Trophoblast cell (in vitro differentiated cells and primary cell): ENCODE measurements around the gene RASSF8.

Experiments
- DNase-seq, 2 donors: peaks; one replicate each; pipeline ENCODE4 v3.0.0-alpha.2; 2016
- H2AFZ ChIP-seq: 2 replicates; pipeline ENCODE4 v1.6.1; 2013; ENCODE audit warnings: low read length, moderate library complexity, mild to moderate bottlenecking; ENCODE audit not compliant: insufficient read depth, poor library complexity
- H2AK5ac ChIP-seq: 2 replicates; pipeline ENCODE4 v1.6.1; 2013; ENCODE audit warnings: mild to moderate bottlenecking, low read length
- H2BK120ac ChIP-seq: 2 replicates; pipeline ENCODE4 v1.6.1; 2013; ENCODE audit warnings: low read length, mild to moderate bottlenecking, moderate library complexity; ENCODE audit not compliant: insufficient read depth, poor library complexity
- H2BK12ac ChIP-seq: 2 replicates; pipeline ENCODE4 v1.6.1; 2013; ENCODE audit warnings: mild to moderate bottlenecking, low read length, moderate library complexity
- H2BK5ac ChIP-seq: 2 replicates; pipeline ENCODE4 v1.6.1; 2013; ENCODE audit warnings: low read length, low read depth, moderate library complexity, mild to moderate bottlenecking; ENCODE audit not compliant: poor library complexity
- H3K14ac ChIP-seq: 2 replicates; pipeline ENCODE4 v1.6.1; 2013; ENCODE audit warnings: mild to moderate bottlenecking, low read length
- H3K18ac ChIP-seq: 2 replicates; pipeline ENCODE4 v1.6.1; 2013; ENCODE audit warnings: mild to moderate bottlenecking, low read length
- H3K23ac ChIP-seq: 2 replicates; pipeline ENCODE4 v1.6.1; 2013; ENCODE audit warnings: low read length
- H3K27ac ChIP-seq: 2 replicates; pipeline ENCODE4 v1.5.1; 2013; ENCODE audit warnings: low read depth, mild to moderate bottlenecking, inconsistent platforms, low read length, moderate library complexity
- H3K27me3 ChIP-seq: 2 replicates; pipeline ENCODE4 v1.6.1; 2013; ENCODE audit warnings: inconsistent platforms, mild to moderate bottlenecking, low read length, moderate library complexity; ENCODE audit not compliant: insufficient read depth
- H3K36me3 ChIP-seq, 2 experiments: 1 replicate in 1 of 2; 2 replicates in 1 of 2; pipeline ENCODE4 v1.6.1; 2013; ENCODE audit warnings: low read length in 2 of 2, mild to moderate bottlenecking in 2 of 2, moderate library complexity in 1 of 2; ENCODE audit not compliant: insufficient read depth in 2 of 2, control insufficient read depth in 1 of 2
- H3K4ac ChIP-seq: 2 replicates; pipeline ENCODE4 v1.6.1; 2013; ENCODE audit warnings: low read depth, mild to moderate bottlenecking, low read length, moderate library complexity
- H3K4me1 ChIP-seq, 2 experiments: 1 replicate in 1 of 2; 2 replicates in 1 of 2; pipeline ENCODE4 v1.6.1; 2013; ENCODE audit warnings: low read length in 2 of 2, mild to moderate bottlenecking in 2 of 2, moderate library complexity in 1 of 2; ENCODE audit not compliant: insufficient read depth in 2 of 2, control insufficient read depth in 1 of 2
- H3K4me2 ChIP-seq: 2 replicates; pipeline ENCODE4 v1.6.1; 2013; ENCODE audit warnings: inconsistent platforms, mild to moderate bottlenecking, low read length, moderate library complexity
- H3K4me3 ChIP-seq: 2 replicates; pipeline ENCODE4 v1.5.1; 2013; ENCODE audit warnings: mild to moderate bottlenecking, low read depth, low read length, inconsistent platforms
- H3K79me1 ChIP-seq: one replicate; pipeline ENCODE4 v1.6.1; 2013; ENCODE audit warnings: low read length
- H3K79me2 ChIP-seq: 2 replicates; pipeline ENCODE4 v1.6.1; 2013; ENCODE audit warnings: low read length, mild to moderate bottlenecking; ENCODE audit not compliant: control insufficient read depth, insufficient read depth, poor library complexity
- H3K9ac ChIP-seq: 2 replicates; pipeline ENCODE4 v1.6.1; 2013; ENCODE audit warnings: mild to moderate bottlenecking, low read length
- H3K9me3 ChIP-seq: 2 replicates; pipeline ENCODE4 v1.6.1; 2013; ENCODE audit warnings: low read depth, mild to moderate bottlenecking, control low read depth, inconsistent platforms, low read length; ENCODE audit not compliant: insufficient read depth
- H4K12ac ChIP-seq: 2 replicates; pipeline ENCODE4 v1.6.1; 2013; ENCODE audit warnings: low read depth, mild to moderate bottlenecking, low read length, moderate library complexity
- H4K8ac ChIP-seq: 2 replicates; pipeline ENCODE4 v1.6.1; 2013; ENCODE audit warnings: low read depth, mild to moderate bottlenecking, low read length, moderate library complexity
- H4K91ac ChIP-seq: one replicate; pipeline ENCODE4 v1.6.1; 2013; ENCODE audit warnings: low read depth, mild to moderate bottlenecking, low read length, moderate library complexity
- WGBS: extraction: QIAGEN DNeasy Blood & Tissue Kit; methylation state at CpG from one replicate; pipeline ENCODE4 v1.1.7; 2013; ENCODE audit warnings: missing lambda C conversion rate; ENCODE audit not compliant: insufficient read length, insufficient coverage; ENCODE audit errors: extremely low coverage; 5-methylcytosine and 5-hydroxymethylcytosine counted together

RASSF8 gene

DNA sequence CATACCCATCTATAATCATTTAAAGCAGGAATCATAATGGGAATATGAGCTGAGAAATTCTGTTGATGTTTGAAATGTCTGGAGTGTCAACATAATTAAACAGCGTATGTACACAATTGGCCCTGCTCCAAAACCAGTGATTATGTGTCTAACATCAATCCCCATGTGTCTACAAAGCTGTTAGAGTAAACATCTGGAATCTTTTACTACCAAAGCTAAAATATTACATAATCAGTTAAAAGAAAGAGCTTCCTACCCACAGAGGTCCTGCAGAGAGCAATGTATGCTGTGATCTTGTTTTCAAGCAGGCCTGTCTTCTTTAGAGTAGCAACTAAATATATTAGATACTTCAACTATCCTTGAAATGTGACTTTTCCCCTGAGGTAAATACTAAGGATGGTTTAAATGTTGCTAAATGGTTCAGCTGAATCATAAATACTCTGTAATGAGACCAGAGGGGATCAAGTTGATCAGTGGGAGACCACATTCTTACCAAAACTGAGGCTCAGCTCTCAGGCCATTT is 74.3 kb downstream of the RASSF8 start:
- Histone ChIP-seq H3K23ac (no peak overlapping the region), H4K91ac (no peak overlapping the region), H2BK120ac (no peak overlapping the region), H2BK5ac (no peak overlapping the region), H3K4ac (no peak overlapping the region), H3K4me3 (no peak overlapping the region), H3K79me1 (no peaks in the 10 kb centered on the region), H2AFZ (no peak overlapping the region), H4K8ac (no peak overlapping the region), H4K12ac (no peak overlapping the region), H3K4me2 (no peak overlapping the region), H3K18ac (no peak overlapping the region), H3K14ac (no peak overlapping the region), H3K4me1 (no peaks in the 10 kb centered on the region), H3K9me3 (no peaks in the 10 kb centered on the region), H3K36me3 (no peaks in the 10 kb centered on the region), H2BK12ac (no peak overlapping the region), H3K79me2 (no peaks in the 10 kb centered on the region), H2AK5ac (no peak overlapping the region), H3K27ac (no peak overlapping the region), H3K9ac (no peak overlapping the region), H3K27me3 (no peaks in the 10 kb centered on the region)
- WGBS = no CpG with 5 or more reads among the region's 1 CpG
- DNase-seq = peak; percentile 64 to 90

DNA sequence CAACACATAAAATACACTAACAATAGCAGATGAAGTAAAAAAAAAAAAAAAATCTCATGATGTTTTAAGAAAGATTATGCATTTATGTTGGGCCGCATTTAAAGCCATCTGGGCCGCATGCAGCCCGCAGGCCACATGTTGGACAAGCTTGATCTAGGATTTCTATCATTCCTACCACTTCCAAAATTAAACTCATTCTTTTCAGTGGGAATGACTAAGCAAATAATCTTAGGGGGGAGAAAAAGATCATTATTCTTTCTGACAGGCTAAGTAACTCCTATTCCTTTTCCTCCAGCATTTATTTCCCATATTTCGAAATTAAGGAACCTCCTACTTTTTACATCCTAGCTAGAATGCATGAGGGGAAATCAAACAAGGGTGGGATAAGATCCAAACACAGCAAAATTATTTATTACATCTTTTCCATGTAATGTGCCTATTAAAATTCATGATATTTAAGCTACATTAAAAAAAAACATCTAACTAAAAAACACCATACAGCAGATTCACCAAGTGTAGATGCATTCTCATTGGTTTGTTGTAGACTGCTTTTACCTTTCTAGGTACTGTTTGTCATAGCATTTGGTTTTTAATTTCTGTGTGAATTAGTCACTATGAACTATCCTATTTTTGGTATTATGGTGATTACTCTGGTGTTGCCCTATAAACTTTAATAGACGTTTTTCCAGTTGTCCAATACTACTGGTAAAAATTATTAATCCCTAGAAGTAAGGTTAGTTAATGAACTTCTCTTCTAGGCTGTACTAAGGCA is 76.1 kb downstream of the RASSF8 start:
- no peak overlapping the region for H2BK12ac ChIP-seq
- H4K12ac ChIP-seq = no peak overlapping the region
- H3K4me3 ChIP-seq = no peak overlapping the region
- no peak overlapping the region for H4K8ac ChIP-seq
- no peak overlapping the region for H3K4me2 ChIP-seq
- no peak overlapping the region for H3K23ac ChIP-seq
- no peak overlapping the region for H3K14ac ChIP-seq
- no peak overlapping the region for H3K4ac ChIP-seq
- no peaks in the 10 kb centered on the region for H3K79me1 ChIP-seq
- no peak overlapping the region for H2BK5ac ChIP-seq
- H3K18ac ChIP-seq = no peak overlapping the region
- DNase-seq = peak; percentile 18 to 54
- whole genome bisulfite sequencing = no CpG with 5 or more reads among the region's 5 CpGs
- H2AFZ ChIP-seq = no peak overlapping the region
- no peak overlapping the region for H2AK5ac ChIP-seq
- H3K79me2 ChIP-seq = no peaks in the 10 kb centered on the region
- H3K27me3 ChIP-seq = no peaks in the 10 kb centered on the region
- H3K9ac ChIP-seq = no peak overlapping the region
- no peaks in the 10 kb centered on the region for H3K9me3 ChIP-seq
- no peak overlapping the region for H4K91ac ChIP-seq
- no peak overlapping the region for H3K27ac ChIP-seq
- no peak overlapping the region for H2BK120ac ChIP-seq
- no peaks in the 10 kb centered on the region for H3K4me1 ChIP-seq
- H3K36me3 ChIP-seq = no peaks in the 10 kb centered on the region

DNA sequence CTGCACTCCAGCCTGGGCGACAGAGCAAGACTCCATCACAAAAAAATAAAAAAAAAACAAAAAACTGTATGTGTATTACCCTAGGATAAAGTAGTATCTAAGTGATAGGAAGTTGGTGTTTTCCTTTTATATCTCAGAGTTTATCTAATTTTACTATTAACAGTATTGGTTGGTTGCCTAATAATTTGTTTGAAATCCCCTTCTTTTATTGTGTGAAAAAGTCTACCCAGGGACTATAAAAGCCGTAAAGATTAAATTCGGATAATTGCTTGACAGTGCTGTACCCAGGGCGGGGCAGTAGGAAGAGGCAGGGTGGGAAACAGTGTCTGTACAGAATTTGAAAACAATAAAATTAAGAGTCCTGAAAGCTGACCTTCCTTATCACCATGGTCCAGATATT is 78.4 kb downstream of the RASSF8 start:
- no peak overlapping the region for H3K23ac ChIP-seq
- no peak overlapping the region for H2AK5ac ChIP-seq
- no peaks in the 10 kb centered on the region for H3K79me2 ChIP-seq
- H3K36me3 ChIP-seq = no peaks in the 10 kb centered on the region
- H2BK12ac ChIP-seq = no peak overlapping the region
- H2BK5ac ChIP-seq = no peak overlapping the region
- H3K27me3 ChIP-seq = no peaks in the 10 kb centered on the region
- H3K4me3 ChIP-seq = no peak overlapping the region
- H3K14ac ChIP-seq = no peak overlapping the region
- no peak overlapping the region for H3K18ac ChIP-seq
- H4K8ac ChIP-seq = no peak overlapping the region
- H2AFZ ChIP-seq = no peak overlapping the region
- H3K27ac ChIP-seq = no peak overlapping the region
- no peak overlapping the region for H3K4ac ChIP-seq
- no peaks in the 10 kb centered on the region for H3K4me1 ChIP-seq
- no peak overlapping the region for H4K91ac ChIP-seq
- H3K79me1 ChIP-seq = no peaks in the 10 kb centered on the region
- H3K4me2 ChIP-seq = no peak overlapping the region
- no peak overlapping the region for H4K12ac ChIP-seq
- DNase-seq = no peak
- no CpG with 5 or more reads among the region's 4 CpGs for WGBS
- no peaks in the 10 kb centered on the region for H3K9me3 ChIP-seq
- H3K9ac ChIP-seq = no peak overlapping the region
- no peak overlapping the region for H2BK120ac ChIP-seq

DNA sequence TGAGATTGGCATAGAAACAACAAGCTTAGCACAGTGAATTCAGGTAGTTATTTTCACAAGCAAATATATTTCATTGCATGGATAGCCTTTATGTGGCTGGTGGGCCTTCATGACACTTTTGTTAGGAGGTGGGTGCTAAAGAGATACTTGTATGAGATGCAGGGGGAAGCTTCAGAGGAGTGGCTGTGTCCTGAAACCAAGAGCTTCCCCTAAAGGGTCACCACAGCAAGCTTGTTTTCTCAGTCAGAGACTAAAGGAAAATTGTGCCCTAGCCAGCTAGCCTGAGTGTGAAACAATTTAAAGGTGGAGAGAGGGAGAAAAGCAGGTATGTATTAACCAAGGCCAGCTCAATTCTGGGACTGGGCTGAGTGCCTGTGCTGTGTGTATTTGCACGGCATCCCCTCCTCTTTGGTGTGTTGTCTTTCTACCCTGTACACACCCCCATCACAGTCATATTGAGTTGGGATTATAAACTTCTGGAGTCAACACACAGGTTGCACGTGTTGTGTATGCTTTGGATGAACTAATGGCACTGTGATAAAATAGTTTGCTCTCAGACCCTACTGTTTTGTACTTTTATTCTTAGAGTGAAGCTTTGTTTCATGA is 79.2 kb downstream of the RASSF8 start:
- DNase-seq = no peak
- Histone ChIP-seq H4K12ac (no peak overlapping the region), H4K8ac (no peak overlapping the region), H3K4me3 (no peak overlapping the region), H3K18ac (no peak overlapping the region), H3K9ac (no peak overlapping the region), H3K4ac (no peak overlapping the region), H3K27me3 (no peaks in the 10 kb centered on the region), H3K9me3 (no peaks in the 10 kb centered on the region), H3K14ac (no peak overlapping the region), H3K79me2 (no peaks in the 10 kb centered on the region), H3K79me1 (no peaks in the 10 kb centered on the region), H2AFZ (no peak overlapping the region), H3K4me1 (no peaks in the 10 kb centered on the region), H2BK5ac (no peak overlapping the region), H2AK5ac (no peak overlapping the region), H3K36me3 (no peaks in the 10 kb centered on the region), H2BK120ac (no peak overlapping the region), H3K27ac (no peak overlapping the region), H2BK12ac (no peak overlapping the region), H3K23ac (no peak overlapping the region), H3K4me2 (no peak overlapping the region), H4K91ac (no peak overlapping the region)
- no CpG with 5 or more reads among the region's 2 CpGs for WGBS
